KOPT-K1 (cell line): ENCODE data around the gene APLN.

Experiments
- H3K27ac ChIP-seq: fragments of 200-600 bp; sonication (generic); 2 replicates; pipeline ENCODE4 v1.5.1; 2016; ENCODE audit warnings: antibody characterized with exemption, mild to moderate bottlenecking, low read depth, low read length; ENCODE audit not compliant: poor library complexity, severe bottlenecking
- H3K36me3 ChIP-seq: fragments of 200-600 bp; sonication (generic); 2 replicates; pipeline ENCODE4 v1.5.1; 2017; ENCODE audit warnings: antibody characterized with exemption, mild to moderate bottlenecking, low read length, moderate library complexity; ENCODE audit not compliant: insufficient read depth
- H3K9me3 ChIP-seq: fragments of 200-600 bp; sonication (generic); 2 replicates; pipeline ENCODE4 v1.5.1; 2017; ENCODE audit warnings: antibody characterized with exemption, low read length, mild to moderate bottlenecking; ENCODE audit not compliant: insufficient read depth, poor library complexity, severe bottlenecking

The APLN gene

GRCh38 chrX:129654652-129655546, at the start of gene APLN:
Gene APLN, minus strand, starts transcription at chrX:129654956. Its CDS starts 326 bp downstream, at chrX:129654630.
- peak within 1 kb of the TSS; percentile 90 for H3K27ac ChIP-seq
- H3K9me3 ChIP-seq, result no peaks in the 10 kb centered on the region
- no peaks in the 10 kb centered on the region for H3K36me3 ChIP-seq

- H3K27ac ChIP-seq, result no peak overlapping the region
- H3K9me3 ChIP-seq, result peaks cover 9% of the 10 kb centered on the region
- no peaks in the 10 kb centered on the region for H3K36me3 ChIP-seq
Measured at GRCh38 chrX:129704491-129704890, 49.7 kb upstream of the APLN start.

- Histone ChIP-seq H3K9me3 (no peaks in the 10 kb centered on the region), H3K36me3 (no peaks in the 10 kb centered on the region), H3K27ac (no peak overlapping the region)
Measured at GRCh38 chrX:129701624-129702069, 46.9 kb upstream of the APLN start.

GRCh38 chrX:129700536-129700935, 45.8 kb upstream of the APLN start:
- H3K27ac ChIP-seq, result no peak overlapping the region
- no peaks in the 10 kb centered on the region for H3K36me3 ChIP-seq
- H3K9me3 ChIP-seq, result no peaks in the 10 kb centered on the region

GRCh38 chrX:129698150-129698549, 43.4 kb upstream of the APLN start:
- Histone ChIP-seq H3K36me3 (no peaks in the 10 kb centered on the region), H3K27ac (no peak overlapping the region), H3K9me3 (no peaks in the 10 kb centered on the region)

GRCh38 chrX:129697204-129697829, 42.6 kb upstream of the APLN start:
- H3K36me3 ChIP-seq, result no peaks in the 10 kb centered on the region
- H3K27ac ChIP-seq, result no peak overlapping the region
- no peaks in the 10 kb centered on the region for H3K9me3 ChIP-seq

- Histone ChIP-seq H3K9me3 (no peaks in the 10 kb centered on the region), H3K27ac (no peak overlapping the region), H3K36me3 (no peaks in the 10 kb centered on the region)
Measured at GRCh38 chrX:129696463-129697155, 41.9 kb upstream of the APLN start.

GRCh38 chrX:129695937-129696336, 41.2 kb upstream of the APLN start:
- no peak overlapping the region for H3K27ac ChIP-seq
- H3K36me3 ChIP-seq, result no peaks in the 10 kb centered on the region
- H3K9me3 ChIP-seq, result no peaks in the 10 kb centered on the region

GRCh38 chrX:129695535-129695934, 40.8 kb upstream of the APLN start:
- no peaks in the 10 kb centered on the region for H3K36me3 ChIP-seq
- H3K9me3 ChIP-seq, result no peaks in the 10 kb centered on the region
- no peak overlapping the region for H3K27ac ChIP-seq

GRCh38 chrX:129694805-129695204, 40.0 kb upstream of the APLN start:
- H3K36me3 ChIP-seq, result no peaks in the 10 kb centered on the region
- H3K27ac ChIP-seq, result no peak overlapping the region
- no peaks in the 10 kb centered on the region for H3K9me3 ChIP-seq

- Histone ChIP-seq H3K36me3 (no peaks in the 10 kb centered on the region), H3K9me3 (no peaks in the 10 kb centered on the region), H3K27ac (no peak overlapping the region)
Measured at GRCh38 chrX:129693354-129693753, 38.6 kb upstream of the APLN start.

- Histone ChIP-seq H3K27ac (no peak overlapping the region), H3K36me3 (no peaks in the 10 kb centered on the region), H3K9me3 (no peaks in the 10 kb centered on the region)
Measured at GRCh38 chrX:129690435-129690834, 35.7 kb upstream of the APLN start.

GRCh38 chrX:129689796-129690195, 35.0 kb upstream of the APLN start:
- Histone ChIP-seq H3K36me3 (no peaks in the 10 kb centered on the region), H3K9me3 (no peaks in the 10 kb centered on the region), H3K27ac (no peak overlapping the region)

- no peaks in the 10 kb centered on the region for H3K9me3 ChIP-seq
- no peak overlapping the region for H3K27ac ChIP-seq
Measured at GRCh38 chrX:129688097-129688496, 33.3 kb upstream of the APLN start.

GRCh38 chrX:129686422-129686948, 31.7 kb upstream of the APLN start:
- no peaks in the 10 kb centered on the region for H3K36me3 ChIP-seq
- H3K9me3 ChIP-seq, result no peaks in the 10 kb centered on the region
- no peak overlapping the region for H3K27ac ChIP-seq

More at GRCh38 chrX:129688097-129688496, 33.3 kb upstream of the APLN start:
- H3K36me3 ChIP-seq, result no peaks in the 10 kb centered on the region
